GM23248 (cell line): ENCODE measurements around the gene SPRN. TPM values are rescaled to one million over a fixed set of nuclear protein-coding genes. Genes with fewer than 3 reads are reported as not detected.

Experiments used
- DNase-seq: peaks from one replicate; pipeline ENCODE4 v3.0.0-alpha.2; 2015
- H2AFZ ChIP-seq: fragments of 200-600 bp; sonication (generic); 2 replicates; pipeline ENCODE4 v1.6.1; 2016; ENCODE audit warnings: antibody characterized with exemption
- H3F3A ChIP-seq: fragments of 200-600 bp; sonication (generic); 2 replicates; pipeline ENCODE4 v1.6.1; 2016; ENCODE audit warnings: mild to moderate bottlenecking, antibody characterized with exemption, mixed run types; ENCODE audit not compliant: insufficient read depth
- H3K27ac ChIP-seq: fragments of 200-600 bp; sonication (generic); 2 replicates; pipeline ENCODE4 v1.5.1; 2016; ENCODE audit warnings: mild to moderate bottlenecking
- H3K27me3 ChIP-seq: fragments of 200-600 bp; sonication (generic); replicated peaks from 2 replicates; pipeline ENCODE4 v1.6.1; 2016; ENCODE audit warnings: mild to moderate bottlenecking; ENCODE audit not compliant: insufficient read depth
- H3K36me3 ChIP-seq: fragments of 200-600 bp; sonication (generic); 2 replicates; pipeline ENCODE4 v1.6.1; 2016; ENCODE audit warnings: low read depth, mild to moderate bottlenecking
- H3K4me1 ChIP-seq: fragments of 200-600 bp; sonication (generic); 2 replicates; pipeline ENCODE4 v1.6.1; 2016; ENCODE audit warnings: mild to moderate bottlenecking; ENCODE audit not compliant: insufficient read depth
- H3K4me2 ChIP-seq: fragments of 200-600 bp; sonication (generic); one replicate; pipeline ENCODE4 v1.6.1; 2016; ENCODE audit warnings: mild to moderate bottlenecking; ENCODE audit not compliant: unreplicated experiment
- H3K4me3 ChIP-seq: fragments of 200-600 bp; sonication (generic); 2 replicates; pipeline ENCODE4 v1.5.1; 2016; ENCODE audit warnings: mild to moderate bottlenecking
- H3K79me2 ChIP-seq: fragments of 200-600 bp; sonication (generic); 2 replicates; pipeline ENCODE4 v1.6.1; 2016; ENCODE audit warnings: mild to moderate bottlenecking; ENCODE audit not compliant: insufficient read depth
- H3K9ac ChIP-seq: fragments of 200-600 bp; sonication (generic); 2 replicates; pipeline ENCODE4 v1.6.1; 2016; ENCODE audit warnings: mild to moderate bottlenecking
- H3K9me2 ChIP-seq: fragments of 200-600 bp; sonication (generic); 2 replicates; pipeline ENCODE4 v1.6.1; 2016; ENCODE audit warnings: mixed run types, mild to moderate bottlenecking, moderate library complexity; ENCODE audit not compliant: insufficient read depth
- H3K9me3 ChIP-seq: fragments of 200-600 bp; sonication (generic); one replicate; pipeline ENCODE4 v1.6.1; 2017; ENCODE audit warnings: low read depth
- H4K20me1 ChIP-seq: fragments of 200-600 bp; sonication (generic); 2 replicates; pipeline ENCODE4 v1.6.0; 2016; ENCODE audit not compliant: insufficient read depth
- EZH2 ChIP-seq: fragments of 200-600 bp; sonication (generic); IDR thresholded peaks from 2 replicates; pipeline ENCODE4 v1.6.1; 2018; ENCODE audit warnings: antibody characterized with exemption, mild to moderate bottlenecking; ENCODE audit not compliant: insufficient read depth, poor library complexity, severe bottlenecking
- EZH2phosphoT487 ChIP-seq: fragments of 200-600 bp; sonication (generic); IDR thresholded peaks from 2 replicates; pipeline ENCODE4 v1.6.1; 2018; ENCODE audit warnings: antibody characterized with exemption, moderate library complexity, mild to moderate bottlenecking, low read depth; ENCODE audit not compliant: insufficient read depth
- WGBS, 2 experiments: methylation state at CpG; one replicate each; pipeline ENCODE4 v1.1.6; 2015 to 2017; ENCODE audit warnings: low lambda C conversion rate in 2 of 2, low coverage in 1 of 2; ENCODE audit errors: missing lambda C conversion rate in 2 of 2; 5-methylcytosine and 5-hydroxymethylcytosine counted together
- in situ Hi-C: fragments of 300-500 bp; cut with MboI; formaldehyde crosslinking; loops from 2 replicates; pipeline ENCODE4 v1.15.0; 2020
- polyA plus RNA-seq: library from polyadenylated mRNA; unstranded; fragments of >200 nt; fragmentation: Nextera tagmentation; extraction: Ambion mirVana; gene quantifications from 2 replicates; pipeline ENCODE4 v1.2.1, GENCODE V29; 2016
- total RNA-seq: library from RNA; depleted of rRNA; stranded (reverse); fragments of >200 nt; shearing (Covaris generic); gene quantifications from 2 replicates; pipeline ENCODE4 v1.2.3, GENCODE V29; 2014

Gene SPRN
- total and polyA plus RNA-seq, 2 experiments from 2014 or later = 0.22 to 0.34 TPM

DNA sequence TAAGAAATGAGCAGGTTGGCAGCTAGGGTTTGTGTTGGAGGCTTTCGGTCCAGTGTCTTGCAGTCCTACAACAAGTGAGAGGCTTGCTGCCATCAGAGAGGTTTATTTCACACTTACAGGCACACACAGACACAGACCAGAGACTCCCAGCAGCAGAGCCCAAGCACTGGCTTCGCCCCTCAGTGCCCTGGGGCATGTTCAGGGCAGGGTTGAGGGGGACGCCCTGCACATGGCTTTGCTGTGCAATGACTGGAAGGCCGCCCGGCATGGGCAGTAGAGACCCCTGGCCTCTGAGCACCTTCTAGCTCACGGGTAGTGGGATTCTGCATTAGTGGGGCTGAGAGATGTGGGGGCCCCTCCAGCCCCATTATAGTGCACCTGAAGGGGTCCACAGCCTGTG is 3.8 kb downstream of the SPRN start:
- no peaks in the 10 kb centered on the region for H3F3A ChIP-seq
- H3K79me2 ChIP-seq = 0 out of 2 replicates have a peak, but pooled peaks cover 2% of the 10 kb centered on the region
- H2AFZ ChIP-seq = no peak overlapping the region
- TF ChIP-seq EZH2 = no peak
- no peak for TF ChIP-seq EZH2phosphoT487
- H3K9me3 ChIP-seq = no peaks in the 10 kb centered on the region
- no peaks in the 10 kb centered on the region for H3K27me3 ChIP-seq
- no peak for DNase-seq
- no peak overlapping the region for H3K4me3 ChIP-seq
- no peak overlapping the region for H3K9ac ChIP-seq
- in situ Hi-C loops = no loop called here
- H3K36me3 ChIP-seq = no peaks in the 10 kb centered on the region; the same call in 1 of the 2 replicates
- H3K4me1 ChIP-seq = no peaks in the 10 kb centered on the region
- no peaks in the 10 kb centered on the region for H4K20me1 ChIP-seq
- no peak overlapping the region for H3K4me2 ChIP-seq
- H3K9me2 ChIP-seq = no peaks in the 10 kb centered on the region
- WGBS, 2 experiments = 87 to 94% methylated on average over 6 of the region's 6 CpGs
- H3K27ac ChIP-seq = no peak overlapping the region

DNA sequence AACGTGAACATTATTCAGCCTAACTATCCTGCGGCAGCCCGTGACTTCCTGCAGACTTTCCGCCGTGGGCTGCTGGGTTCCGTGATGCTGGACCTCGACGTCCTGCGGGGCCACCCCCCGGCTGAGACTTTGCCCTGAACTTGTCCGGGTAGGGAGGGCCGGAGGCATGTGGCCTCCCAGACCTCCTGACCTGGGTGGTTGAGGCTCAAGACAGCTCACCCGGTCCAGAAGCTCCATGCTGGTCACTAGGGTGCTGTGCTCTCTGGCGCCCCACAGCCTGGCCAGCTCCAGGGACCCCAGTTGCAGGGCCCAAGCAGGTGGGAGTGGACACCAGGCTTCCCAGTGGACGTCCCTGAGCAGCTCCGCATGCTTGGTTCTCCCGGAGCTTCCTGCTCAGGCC is 4.4 kb downstream of the SPRN start:
- no peak for TF ChIP-seq EZH2phosphoT487
- TF ChIP-seq EZH2 = no peak
- H3K27me3 ChIP-seq = no peaks in the 10 kb centered on the region
- no peaks in the 10 kb centered on the region for H3K9me2 ChIP-seq
- no peaks in the 10 kb centered on the region for H3F3A ChIP-seq
- no peak overlapping the region for H3K27ac ChIP-seq
- no peak overlapping the region for H3K9ac ChIP-seq
- WGBS, 2 experiments = 96% methylated on average over 17 of the region's 17 CpGs
- H3K79me2 ChIP-seq = 0 out of 2 replicates have a peak, but pooled peaks cover 8% of the 10 kb centered on the region
- H3K4me1 ChIP-seq = no peaks in the 10 kb centered on the region
- no peak for DNase-seq
- H3K4me2 ChIP-seq = no peak overlapping the region
- H3K9me3 ChIP-seq = no peaks in the 10 kb centered on the region
- H2AFZ ChIP-seq = no peak overlapping the region
- in situ Hi-C loops = no loop called here
- H3K36me3 ChIP-seq = peaks cover 3% of the 10 kb centered on the region; the same call in 1 of the 2 replicates
- no peaks in the 10 kb centered on the region for H4K20me1 ChIP-seq
- H3K4me3 ChIP-seq = no peak overlapping the region

DNA sequence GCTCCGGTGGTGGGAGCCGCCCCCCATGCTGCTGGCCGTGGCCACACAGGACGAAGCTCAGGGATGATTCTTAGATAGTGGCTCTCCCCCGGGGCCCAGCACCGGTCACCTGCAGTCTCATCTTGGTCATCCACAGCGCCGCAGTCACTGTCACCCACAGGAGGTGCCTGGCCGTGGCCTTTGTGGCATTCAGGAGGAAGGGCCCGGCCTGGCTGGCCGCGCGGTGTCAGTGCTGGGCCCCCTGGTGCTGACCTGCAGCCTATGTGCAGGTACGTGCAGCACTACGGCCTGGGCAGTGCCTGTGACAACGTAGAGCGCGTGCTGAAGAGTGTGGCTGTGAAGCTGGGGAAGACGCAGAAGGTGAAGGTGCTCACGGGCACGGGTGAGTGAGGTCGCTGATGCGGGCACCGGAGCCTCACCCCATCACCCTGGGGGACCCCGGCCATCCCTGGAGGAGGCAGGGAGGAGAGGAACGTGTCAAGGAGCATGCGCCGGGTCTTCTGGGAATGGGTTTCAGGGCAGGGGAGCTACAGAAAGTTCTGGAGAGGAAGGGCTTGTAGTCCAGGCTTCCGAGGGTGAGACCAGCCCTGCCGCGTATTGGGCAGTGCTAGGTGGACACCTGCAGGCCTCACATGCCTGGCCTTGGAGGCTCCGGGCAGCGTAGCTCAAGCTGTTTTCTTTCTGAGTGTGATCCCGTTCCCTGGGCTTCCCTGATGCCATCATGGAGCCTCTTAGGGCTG is 5.0 kb downstream of the SPRN start:
- H3K9me3 ChIP-seq = no peaks in the 10 kb centered on the region
- no peak overlapping the region for H3K4me2 ChIP-seq
- H3K9me2 ChIP-seq = no peaks in the 10 kb centered on the region
- H3K4me1 ChIP-seq = no peaks in the 10 kb centered on the region
- H3K79me2 ChIP-seq = 0 out of 2 replicates have a peak, but pooled peaks cover 8% of the 10 kb centered on the region
- no peaks in the 10 kb centered on the region for H4K20me1 ChIP-seq
- in situ Hi-C loops = no loop called here
- no peak overlapping the region for H3K27ac ChIP-seq
- WGBS, 2 experiments = 94 to 95% methylated on average over 29 to 34 of the region's 34 CpGs
- H3K36me3 ChIP-seq = peaks cover 3% of the 10 kb centered on the region; the same call in 1 of the 2 replicates
- no peak for TF ChIP-seq EZH2phosphoT487
- no peak for TF ChIP-seq EZH2
- H3K27me3 ChIP-seq = no peaks in the 10 kb centered on the region
- DNase-seq = no peak
- H3K9ac ChIP-seq = no peak overlapping the region
- no peaks in the 10 kb centered on the region for H3F3A ChIP-seq
- no peak overlapping the region for H3K4me3 ChIP-seq
- H2AFZ ChIP-seq = no peak overlapping the region

DNA sequence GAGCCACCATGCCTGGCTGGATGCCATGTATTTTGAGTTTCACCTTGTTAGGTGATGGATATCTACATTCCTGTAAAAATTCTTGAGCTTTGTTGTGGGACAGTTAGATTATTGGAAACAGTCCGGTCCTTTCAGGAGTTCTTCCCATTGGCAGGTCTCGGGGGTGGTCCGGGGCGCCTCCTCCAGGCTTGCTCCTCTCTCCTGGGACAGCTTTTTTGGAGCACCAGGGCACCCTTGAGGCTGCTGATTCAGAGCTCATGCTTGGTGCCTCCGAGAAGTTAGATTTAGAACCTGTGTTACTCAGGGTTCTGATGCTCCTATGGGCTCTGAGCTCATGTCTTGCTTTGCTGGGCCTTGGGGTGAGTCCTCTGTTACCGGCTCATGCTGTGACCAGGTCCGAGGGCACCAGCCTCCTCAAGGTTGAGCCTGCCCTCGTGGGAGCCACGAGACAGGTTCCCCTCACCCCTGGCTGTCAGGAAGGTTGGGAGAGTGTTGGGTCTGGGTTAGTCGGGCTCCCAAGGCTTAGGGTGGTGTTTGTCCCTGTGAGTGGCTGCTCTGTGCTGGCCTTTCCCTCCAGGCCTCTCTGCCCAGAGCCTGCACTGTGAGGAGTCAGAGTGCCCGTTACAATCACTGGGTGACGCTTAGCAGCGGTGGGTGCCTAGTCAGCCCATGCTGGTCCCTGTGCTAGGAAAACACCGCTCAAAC is 6.0 kb downstream of the SPRN start:
- Histone ChIP-seq H3K9ac (no peak overlapping the region), H3K9me3 (no peaks in the 10 kb centered on the region), H4K20me1 (no peaks in the 10 kb centered on the region), H3F3A (no peaks in the 10 kb centered on the region), H3K27me3 (no peaks in the 10 kb centered on the region), H2AFZ (no peak overlapping the region), H3K4me3 (no peak overlapping the region), H3K4me1 (no peaks in the 10 kb centered on the region), H3K4me2 (no peak overlapping the region), H3K79me2 (peaks cover 10% of the 10 kb centered on the region), H3K36me3 (peaks cover 3% of the 10 kb centered on the region; the same call in 1 of the 2 replicates), H3K9me2 (no peaks in the 10 kb centered on the region), H3K27ac (no peak overlapping the region)
- 86 to 90% methylated on average over 14 of the region's 14 CpGs for WGBS, 2 experiments
- TF ChIP-seq EZH2 (no peak), EZH2phosphoT487 (no peak)
- in situ Hi-C loops = no loop called here
- DNase-seq = no peak
